ENCODE results near the gene GABARAPL2. TPM values are rescaled to one million over a fixed set of nuclear protein-coding genes. Genes with fewer than 3 reads are reported as not detected.
A peak's percentile ranks its signal among the peaks of the same experiment; 100 is the strongest.

GABARAPL2 gene
- total RNA-seq, 1 donor from 2014 or later = 143 TPM

DNA sequence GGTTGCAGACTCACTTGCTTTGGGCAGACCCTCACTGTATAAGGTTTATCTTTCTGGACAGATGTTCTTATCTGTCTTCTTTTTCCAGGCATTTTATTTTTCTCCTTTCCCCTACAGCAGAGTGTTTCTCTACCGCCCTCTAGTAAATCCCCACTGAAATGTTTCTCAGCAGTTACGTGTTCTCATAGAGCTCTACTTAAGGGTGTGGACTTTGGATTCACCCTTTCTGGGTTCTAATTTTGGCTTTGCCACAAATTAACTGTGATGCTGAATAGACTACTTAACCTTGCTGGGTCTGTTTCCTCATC, 54.9 kb downstream of the GABARAPL2 start:
- intact Hi-C loops (cut with DNase I) = no loop called here

DNA sequence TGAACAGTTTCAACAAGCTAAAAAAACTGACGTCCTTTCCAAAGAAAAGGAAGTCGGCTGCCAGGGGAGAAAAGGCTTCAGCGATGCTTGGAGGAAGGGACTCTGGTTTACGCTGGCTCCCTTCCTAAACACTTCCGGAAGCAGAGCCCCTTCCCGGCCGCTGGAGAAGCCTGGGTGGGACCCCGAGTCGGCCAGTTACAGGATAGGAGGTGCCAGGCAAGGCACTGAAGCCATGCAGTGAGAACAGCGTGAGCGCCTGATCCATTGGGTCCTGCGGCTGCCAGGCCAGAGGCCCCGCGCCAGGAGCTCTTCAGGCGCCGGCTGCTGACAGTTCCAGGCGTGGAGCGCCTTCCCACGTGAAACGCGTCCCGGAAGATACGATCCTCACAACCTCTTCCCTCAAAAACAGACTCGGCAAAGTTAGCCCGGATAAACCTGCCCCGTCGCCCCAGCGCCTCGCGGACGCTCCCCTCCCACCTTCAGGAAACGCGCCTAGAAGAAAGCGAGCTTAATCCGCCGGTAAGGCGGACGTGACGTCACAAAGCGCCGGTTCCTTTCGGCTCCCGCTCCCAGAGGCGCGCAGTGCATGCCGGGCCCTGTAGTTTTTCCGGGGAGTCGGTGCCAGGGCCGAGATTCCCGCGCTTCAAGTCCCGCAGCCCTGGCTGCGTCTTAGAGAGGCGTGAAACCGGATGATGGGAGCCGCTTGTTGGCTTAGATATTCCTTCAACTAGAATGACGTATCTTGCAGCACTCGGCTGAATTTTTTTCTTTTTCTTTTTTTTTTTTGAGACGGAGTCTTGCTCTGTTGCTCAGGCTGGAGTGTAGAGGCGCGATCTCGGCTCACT, 56.8 kb downstream of the GABARAPL2 start, which contains the start of gene ADAT1:
Gene ADAT1 (minus strand): TSS at position 521 of the 845 bp plus-strand sequence. CDS start 2,482 bp downstream, outside the sequence.
- peak; percentile 99 for ATAC-seq
- peak; percentile 99 for DNase-seq (ENCODE audit: low spot score)
- intact Hi-C loops (cut with DNase I) = no loop called here

More for the DNA sequence above, 54.9 kb downstream of the GABARAPL2 start:
- no peak for DNase-seq (ENCODE audit: low spot score)
- ATAC-seq = no peak

DNA sequence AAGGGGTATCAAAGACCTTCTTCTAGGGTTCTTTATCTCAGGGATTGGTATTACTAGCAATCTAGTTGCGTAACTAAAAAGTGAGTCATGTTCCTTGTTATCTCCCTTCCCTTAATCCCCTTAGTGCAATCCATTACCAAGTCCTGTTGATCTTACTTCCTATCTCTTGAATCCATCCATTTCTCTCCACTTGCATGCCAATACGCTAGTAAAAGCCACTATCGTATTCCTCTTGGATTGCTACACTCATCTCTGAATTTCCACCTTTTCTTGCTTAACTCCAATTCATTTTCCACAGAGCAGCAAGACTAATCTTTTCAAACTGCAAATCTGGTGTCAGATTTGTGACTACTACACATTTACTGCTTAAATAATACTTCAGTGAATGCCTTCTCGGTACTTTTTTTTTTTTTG, 58.7 kb downstream of the GABARAPL2 start:
- no peak for DNase-seq (ENCODE audit: low spot score)
- no peak for ATAC-seq
- intact Hi-C loops (cut with DNase I) = no loop called here

DNA sequence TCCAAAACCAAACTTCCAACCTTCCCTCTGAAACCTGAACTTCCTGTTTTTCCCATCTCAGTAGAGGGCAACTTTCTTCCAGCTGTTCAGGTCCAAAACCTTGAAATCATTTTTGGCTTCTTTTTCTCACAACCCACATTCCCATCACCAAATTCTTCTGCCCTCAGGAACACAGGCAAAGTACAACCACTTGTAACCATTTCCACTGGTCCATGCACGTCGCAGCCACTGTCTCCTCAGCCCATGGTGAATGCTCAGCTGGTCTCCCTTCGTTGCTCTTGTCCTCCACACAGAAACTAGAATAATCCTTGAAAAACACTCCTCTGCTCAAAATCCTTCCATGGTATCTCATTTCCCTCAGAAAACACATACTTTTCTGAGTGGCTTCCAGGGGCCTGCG, 60.6 kb downstream of the GABARAPL2 start:
- intact Hi-C loops (cut with DNase I) = no loop called here
- no peak for ATAC-seq
- no peak for DNase-seq (ENCODE audit: low spot score)

Other genes starting within 250 kb of the GABARAPL2 start
- gene CFDP1, start 132.9 kb upstream of the GABARAPL2 start, total RNA-seq = 73.7 TPM
- 29.8 TPM for gene TMEM170A, start 101.7 kb upstream of the GABARAPL2 start, total RNA-seq
- gene CHST6, start 70.9 kb upstream of the GABARAPL2 start, total RNA-seq = 0.58 TPM
- 0.27 TPM for gene CHST5, start 30.3 kb upstream of the GABARAPL2 start, total RNA-seq
- 13.7 TPM for gene TMEM231, start 10.1 kb upstream of the GABARAPL2 start, total RNA-seq
- gene ADAT1, start 56.9 kb downstream of the GABARAPL2 start, total RNA-seq = 35.5 TPM
- gene KARS1, start 81.3 kb downstream of the GABARAPL2 start, total RNA-seq = 61.1 TPM
- gene TERF2IP, start 81.4 kb downstream of the GABARAPL2 start, total RNA-seq = 79.2 TPM
- gene CPHXL2, start 110.6 kb downstream of the GABARAPL2 start, total RNA-seq = not detected
- not detected for gene DUXB, start 135.1 kb downstream of the GABARAPL2 start, total RNA-seq
- gene CPHXL, start 160.1 kb downstream of the GABARAPL2 start, total RNA-seq = not detected